ENCODE results near the gene ARFRP1. TPM values are rescaled to one million over a fixed set of nuclear protein-coding genes. Genes with fewer than 3 reads are reported as not detected.
A peak's percentile ranks its signal among the peaks of the same experiment; 100 is the strongest.

Gene ARFRP1
- total and polyA plus RNA-seq, 2 of the 13 experiments (the other 11 are each of a cell fraction or from before 2014, with no cell fraction given), result 32.0 to 51.1 TPM

DNA sequence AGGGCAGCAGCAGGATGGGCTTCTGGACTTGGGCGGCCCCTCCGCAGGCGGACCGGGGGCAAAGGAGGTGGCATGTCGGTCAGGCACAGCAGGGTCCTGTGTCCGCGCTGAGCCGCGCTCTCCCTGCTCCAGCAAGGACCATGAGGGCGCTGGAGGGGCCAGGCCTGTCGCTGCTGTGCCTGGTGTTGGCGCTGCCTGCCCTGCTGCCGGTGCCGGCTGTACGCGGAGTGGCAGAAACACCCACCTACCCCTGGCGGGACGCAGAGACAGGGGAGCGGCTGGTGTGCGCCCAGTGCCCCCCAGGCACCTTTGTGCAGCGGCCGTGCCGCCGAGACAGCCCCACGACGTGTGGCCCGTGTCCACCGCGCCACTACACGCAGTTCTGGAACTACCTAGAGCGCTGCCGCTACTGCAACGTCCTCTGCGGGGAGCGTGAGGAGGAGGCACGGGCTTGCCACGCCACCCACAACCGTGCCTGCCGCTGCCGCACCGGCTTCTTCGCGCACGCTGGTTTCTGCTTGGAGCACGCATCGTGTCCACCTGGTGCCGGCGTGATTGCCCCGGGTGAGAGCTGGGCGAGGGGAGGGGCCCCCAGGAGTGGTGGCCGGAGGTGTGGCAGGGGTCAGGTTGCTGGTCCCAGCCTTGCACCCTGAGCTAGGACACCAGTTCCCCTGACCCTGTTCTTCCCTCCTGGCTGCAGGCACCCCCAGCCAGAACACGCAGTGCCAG lies 11.0 kb downstream of the ARFRP1 start, which contains the start of gene TNFRSF6B (continued):
- TF ChIP-seq, protein P1, sequence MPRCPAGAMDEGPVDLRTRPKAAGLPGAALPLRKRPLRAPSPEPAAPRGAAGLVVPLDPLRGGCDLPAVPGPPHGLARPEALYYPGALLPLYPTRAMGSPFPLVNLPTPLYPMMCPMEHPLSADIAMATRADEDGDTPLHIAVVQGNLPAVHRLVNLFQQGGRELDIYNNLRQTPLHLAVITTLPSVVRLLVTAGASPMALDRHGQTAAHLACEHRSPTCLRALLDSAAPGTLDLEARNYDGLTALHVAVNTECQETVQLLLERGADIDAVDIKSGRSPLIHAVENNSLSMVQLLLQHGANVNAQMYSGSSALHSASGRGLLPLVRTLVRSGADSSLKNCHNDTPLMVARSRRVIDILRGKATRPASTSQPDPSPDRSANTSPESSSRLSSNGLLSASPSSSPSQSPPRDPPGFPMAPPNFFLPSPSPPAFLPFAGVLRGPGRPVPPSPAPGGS (CRISPR knock-in tag; IDR thresholded peaks at IDR 0.05), result no peak; the same call in 1 of the 2 replicates
- TF ChIP-seq, protein P2, sequence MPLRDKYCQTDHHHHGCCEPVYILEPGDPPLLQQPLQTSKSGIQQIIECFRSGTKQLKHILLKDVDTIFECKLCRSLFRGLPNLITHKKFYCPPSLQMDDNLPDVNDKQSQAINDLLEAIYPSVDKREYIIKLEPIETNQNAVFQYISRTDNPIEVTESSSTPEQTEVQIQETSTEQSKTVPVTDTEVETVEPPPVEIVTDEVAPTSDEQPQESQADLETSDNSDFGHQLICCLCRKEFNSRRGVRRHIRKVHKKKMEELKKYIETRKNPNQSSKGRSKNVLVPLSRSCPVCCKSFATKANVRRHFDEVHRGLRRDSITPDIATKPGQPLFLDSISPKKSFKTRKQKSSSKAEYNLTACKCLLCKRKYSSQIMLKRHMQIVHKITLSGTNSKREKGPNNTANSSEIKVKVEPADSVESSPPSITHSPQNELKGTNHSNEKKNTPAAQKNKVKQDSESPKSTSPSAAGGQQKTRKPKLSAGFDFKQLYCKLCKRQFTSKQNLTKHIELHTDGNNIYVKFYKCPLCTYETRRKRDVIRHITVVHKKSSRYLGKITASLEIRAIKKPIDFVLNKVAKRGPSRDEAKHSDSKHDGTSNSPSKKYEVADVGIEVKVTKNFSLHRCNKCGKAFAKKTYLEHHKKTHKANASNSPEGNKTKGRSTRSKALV (CRISPR knock-in tag; IDR thresholded peaks at IDR 0.05), result peak; percentile 84
- peak; percentile 96 for TF ChIP-seq KDM2A (CRISPR knock-in tag; IDR thresholded peaks at IDR 0.05; ENCODE audit: borderline replicate concordance, low read depth)
- TF ChIP-seq, protein P3, sequence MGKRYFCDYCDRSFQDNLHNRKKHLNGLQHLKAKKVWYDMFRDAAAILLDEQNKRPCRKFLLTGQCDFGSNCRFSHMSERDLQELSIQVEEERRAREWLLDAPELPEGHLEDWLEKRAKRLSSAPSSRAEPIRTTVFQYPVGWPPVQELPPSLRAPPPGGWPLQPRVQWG (CRISPR knock-in tag; IDR thresholded peaks at IDR 0.05; ENCODE audit: borderline replicate concordance, low read depth), result no peak
- TF ChIP-seq SMARCC2 (IDR thresholded peaks at IDR 0.05), result no peak
- TF ChIP-seq ZNF556 (CRISPR knock-in tag; IDR thresholded peaks at IDR 0.05; ENCODE audit: borderline replicate concordance), result no peak
- TF ChIP-seq E2F2 (CRISPR knock-in tag; IDR thresholded peaks at IDR 0.05; ENCODE audit: borderline replicate concordance), result no peak
- no peak for TF ChIP-seq DNMT3B (CRISPR knock-in tag; conservative IDR thresholded peaks at IDR 0.05)
- no peak for TF ChIP-seq HOMEZ (CRISPR knock-in tag; IDR thresholded peaks at IDR 0.05; ENCODE audit: low read depth)
- peak; percentile 3; the same call in 1 of the 2 replicates for TF ChIP-seq ZNF572 (CRISPR knock-in tag; IDR thresholded peaks at IDR 0.05)
- peak; percentile 88 for TF ChIP-seq FOXC1 (CRISPR knock-in tag; IDR thresholded peaks at IDR 0.05; ENCODE audit: borderline replicate concordance)
- no peak; the same call in 1 of the 2 replicates for TF ChIP-seq REXO4 (CRISPR knock-in tag; IDR thresholded peaks at IDR 0.05; ENCODE audit: borderline replicate concordance)
- no peak for TF ChIP-seq ARNT2 (CRISPR knock-in tag; IDR thresholded peaks at IDR 0.05; ENCODE audit: low read depth)
- TF ChIP-seq, protein P4, sequence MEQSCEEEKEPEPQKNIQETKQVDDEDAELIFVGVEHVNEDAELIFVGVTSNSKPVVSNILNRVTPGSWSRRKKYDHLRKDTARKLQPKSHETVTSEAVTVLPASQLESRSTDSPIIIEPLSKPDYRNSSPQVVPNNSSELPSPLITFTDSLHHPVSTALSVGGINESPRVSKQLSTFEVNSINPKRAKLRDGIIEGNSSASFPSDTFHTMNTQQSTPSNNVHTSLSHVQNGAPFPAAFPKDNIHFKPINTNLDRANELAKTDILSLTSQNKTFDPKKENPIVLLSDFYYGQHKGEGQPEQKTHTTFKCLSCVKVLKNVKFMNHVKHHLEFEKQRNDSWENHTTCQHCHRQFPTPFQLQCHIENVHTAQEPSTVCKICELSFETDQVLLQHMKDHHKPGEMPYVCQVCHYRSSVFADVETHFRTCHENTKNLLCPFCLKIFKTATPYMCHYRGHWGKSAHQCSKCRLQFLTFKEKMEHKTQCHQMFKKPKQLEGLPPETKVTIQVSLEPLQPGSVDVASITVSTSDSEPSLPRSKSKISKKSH (CRISPR knock-in tag; IDR thresholded peaks at IDR 0.05; ENCODE audit: borderline replicate concordance), result no peak
- peak; percentile 100 for TF ChIP-seq AKAP8 (CRISPR knock-in tag; IDR thresholded peaks at IDR 0.05)
- TF ChIP-seq ISL2 (CRISPR knock-in tag; IDR thresholded peaks at IDR 0.05), result no peak; the same call in 1 of the 2 replicates
- TF ChIP-seq ZNF335 (CRISPR knock-in tag; IDR thresholded peaks at IDR 0.05), result no peak
- no peak for TF ChIP-seq ZMYM2 (CRISPR knock-in tag; IDR thresholded peaks at IDR 0.05)
- no peak for TF ChIP-seq REL (CRISPR knock-in tag; conservative IDR thresholded peaks at IDR 0.05)
- TF ChIP-seq, protein P5, sequence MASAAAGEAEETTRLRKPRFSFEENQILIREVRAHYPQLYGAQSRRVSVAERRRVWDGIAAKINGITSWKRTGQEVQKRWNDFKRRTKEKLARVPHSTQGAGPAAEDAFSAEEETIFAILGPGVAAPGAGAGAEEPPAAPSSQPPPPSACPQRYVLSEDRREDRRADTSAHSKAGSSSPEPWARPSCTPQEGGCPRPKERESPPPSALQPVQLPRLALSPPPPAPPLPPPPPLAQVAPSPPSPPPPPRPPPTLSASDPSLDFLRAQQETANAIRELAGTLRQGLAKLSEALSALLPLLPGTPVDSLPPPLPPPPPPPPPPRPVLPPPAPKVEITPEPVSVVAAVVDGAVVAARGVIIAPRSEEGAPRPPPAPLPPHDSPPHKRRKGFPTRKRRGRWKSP (CRISPR knock-in tag; IDR thresholded peaks at IDR 0.05), result 0 out of 2 replicates have a peak, but pooled peaks have one; percentile 14
